Stimulated activated CD4-positive, alpha-beta T cell treated with anti-CD3 and anti-CD28 coated beads, TNF-alpha, amount 100 ng/mL, for 48 hours (primary cell): ENCODE measurements around the gene TXNDC17.
"Not testable (repeated sequence)": the region's sequence is repeated elsewhere in the genome, so short reads cannot be mapped to it uniquely, and the experiment has no call there.

ENCODE experiments used
- DNase-seq, 3 donors: peaks; one replicate each; pipeline ENCODE4 v3.0.0-alpha.2; 2020; ENCODE audit warnings: low read depth in 3 of 3

Gene TXNDC17

GRCh38 chr17:6683081-6683684, 42.3 kb downstream of the TXNDC17 start:
- no peak for DNase-seq

GRCh38 chr17:6683730-6684459, 43.0 kb downstream of the TXNDC17 start:
- DNase-seq = no peak

- DNase-seq = no peak
These were observed 43.6 kb downstream of the TXNDC17 start for GRCh38 chr17:6684460-6684783.

GRCh38 chr17:6684881-6685767, 44.3 kb downstream of the TXNDC17 start:
- DNase-seq = no peak

GRCh38 chr17:6686026-6686425, 45.2 kb downstream of the TXNDC17 start:
- no peak for DNase-seq

GRCh38 chr17:6688944-6689343, 48.1 kb downstream of the TXNDC17 start:
- no peak for DNase-seq

- no peak for DNase-seq
These were observed 49.8 kb downstream of the TXNDC17 start for GRCh38 chr17:6690641-6691040.

- no peak for DNase-seq
These were observed 50.7 kb downstream of the TXNDC17 start for GRCh38 chr17:6691546-6691945.

GRCh38 chr17:6691958-6692357, 51.1 kb downstream of the TXNDC17 start:
- not testable (repeated sequence) for DNase-seq
